HUES48 (cell line): Measurements from ENCODE around the gene ERAL1.
"Not testable (repeated sequence)": the region's sequence is repeated elsewhere in the genome, so short reads cannot be mapped to it uniquely, and the experiment has no call there.

ENCODE experiments used
- H3K27ac ChIP-seq: one replicate; pipeline ENCODE4 v1.7.0; 2013; ENCODE audit warnings: low read depth, low read length, inconsistent platforms
- H3K27me3 ChIP-seq: 2 replicates; pipeline ENCODE4 v1.6.1; 2013; ENCODE audit warnings: mild to moderate bottlenecking, low read length; ENCODE audit not compliant: control insufficient read depth, insufficient read depth
- H3K36me3 ChIP-seq: 2 replicates; pipeline ENCODE4 v1.6.1; 2013; ENCODE audit warnings: low read length; ENCODE audit not compliant: control insufficient read depth, insufficient read depth
- H3K4me1 ChIP-seq: 2 replicates; pipeline ENCODE4 v1.6.1; 2013; ENCODE audit warnings: mild to moderate bottlenecking, low read length; ENCODE audit not compliant: control insufficient read depth, insufficient read depth
- H3K4me3 ChIP-seq: 2 replicates; pipeline ENCODE4 v1.5.1; 2013; ENCODE audit warnings: mild to moderate bottlenecking, low read depth, low read length
- H3K9ac ChIP-seq: 2 replicates; pipeline ENCODE4 v1.6.1; 2013; ENCODE audit warnings: mild to moderate bottlenecking, low read depth, low read length, moderate library complexity
- H3K9me3 ChIP-seq: 2 replicates; pipeline ENCODE4 v1.6.1; 2013; ENCODE audit warnings: low read length; ENCODE audit not compliant: control insufficient read depth, insufficient read depth

Gene ERAL1

GRCh38 chr17:28828294-28829040, 26.3 kb upstream of the ERAL1 start:
- no peaks in the 10 kb centered on the region for H3K4me1 ChIP-seq
- H3K4me3 ChIP-seq: no peak overlapping the region
- no peaks in the 10 kb centered on the region for H3K9me3 ChIP-seq
- peaks cover 5% of the 10 kb centered on the region for H3K36me3 ChIP-seq
- H3K27ac ChIP-seq: no peak overlapping the region
- H3K27me3 ChIP-seq: no peaks in the 10 kb centered on the region
- no peak overlapping the region for H3K9ac ChIP-seq

DNA sequence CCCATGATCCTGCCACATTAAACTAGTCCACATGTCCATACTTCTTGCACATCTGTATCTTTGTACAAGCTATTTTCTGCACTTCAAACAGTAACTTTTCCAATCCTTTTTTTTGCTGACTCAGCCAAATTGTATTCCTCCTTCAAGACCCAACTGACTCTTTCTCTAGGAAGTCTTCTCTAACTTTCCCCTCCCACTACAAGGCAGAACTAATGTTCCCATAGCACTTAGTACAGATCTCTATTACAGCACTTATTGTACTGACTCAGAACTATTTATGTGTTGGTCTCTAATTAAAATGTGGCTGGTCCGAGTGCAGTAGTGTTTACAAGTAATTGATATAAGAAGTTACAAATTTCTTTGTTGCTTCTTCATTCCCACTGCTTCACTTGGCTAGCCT, 20.4 kb upstream of the ERAL1 start:
- Histone ChIP-seq H3K27ac (no peak overlapping the region), H3K36me3 (peaks cover 13% of the 10 kb centered on the region), H3K27me3 (no peaks in the 10 kb centered on the region), H3K9me3 (no peaks in the 10 kb centered on the region), H3K4me1 (no peaks in the 10 kb centered on the region), H3K4me3 (no peak overlapping the region), H3K9ac (no peak overlapping the region)

DNA sequence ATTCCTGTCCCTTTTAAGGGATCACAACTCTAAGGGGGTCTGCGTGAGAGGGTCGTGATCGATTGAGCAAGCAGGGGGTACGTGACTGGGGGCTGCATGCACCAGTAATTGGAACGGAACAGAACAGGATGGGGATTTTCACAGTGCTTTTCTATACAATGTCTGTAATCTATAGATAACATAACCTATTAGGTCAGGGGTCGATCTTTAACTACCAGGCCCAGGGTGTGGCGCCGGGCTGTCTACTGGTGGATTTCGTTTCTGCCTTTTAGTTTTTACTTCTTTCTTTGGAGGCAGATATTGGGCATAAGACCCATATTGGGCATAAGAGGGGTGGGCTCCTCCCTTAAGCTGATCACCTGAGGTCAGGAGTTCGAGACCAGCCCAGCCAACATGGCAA, 18.3 kb upstream of the ERAL1 start:
- not testable (repeated sequence) for H3K4me3 ChIP-seq, H3K27me3 ChIP-seq, H3K9ac ChIP-seq, H3K4me1 ChIP-seq, H3K27ac ChIP-seq, H3K9me3 ChIP-seq, H3K36me3 ChIP-seq

DNA sequence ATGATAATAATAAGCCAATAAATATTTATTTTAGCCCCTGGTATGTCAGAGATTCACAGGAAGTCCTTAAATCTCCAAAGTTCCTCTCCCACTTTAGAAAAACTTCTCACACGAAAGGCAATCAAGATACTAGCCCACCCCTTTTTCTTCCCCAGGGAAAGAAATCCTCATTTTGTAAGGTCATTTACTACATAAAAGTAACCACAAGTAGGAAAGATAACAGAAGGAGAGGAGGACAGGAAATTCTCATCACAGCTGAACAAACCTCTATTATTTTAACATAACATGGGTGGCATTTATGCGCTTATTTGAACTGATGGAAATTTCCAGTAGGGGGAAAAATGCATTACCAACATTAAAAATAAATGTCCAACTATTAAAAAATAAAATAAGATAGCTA, 15.6 kb upstream of the ERAL1 start:
- Histone ChIP-seq H3K9ac (no peak overlapping the region), H3K9me3 (no peaks in the 10 kb centered on the region), H3K4me3 (no peak overlapping the region), H3K4me1 (no peaks in the 10 kb centered on the region), H3K36me3 (peaks cover 1% of the 10 kb centered on the region; the same call in 1 of the 2 replicates), H3K27me3 (no peaks in the 10 kb centered on the region), H3K27ac (no peak overlapping the region)

- peak overlapping the region; percentile 48 for H3K27ac ChIP-seq
- H3K9ac ChIP-seq: peak overlapping the region; percentile 67
- H3K4me3 ChIP-seq: peak overlapping the region; percentile 95
- no peaks in the 10 kb centered on the region for H3K36me3 ChIP-seq
- H3K9me3 ChIP-seq: no peaks in the 10 kb centered on the region
- no peaks in the 10 kb centered on the region for H3K27me3 ChIP-seq
- no peaks in the 10 kb centered on the region for H3K4me1 ChIP-seq
These were observed 12.9 kb upstream of the ERAL1 start for GRCh38 chr17:28841901-28842281.

- Histone ChIP-seq H3K4me3 (peak within 1 kb of the TSS; percentile 95), H3K9me3 (no peaks in the 10 kb centered on the region), H3K4me1 (no peaks in the 10 kb centered on the region), H3K9ac (peak within 1 kb of the TSS; percentile 67), H3K27me3 (no peaks in the 10 kb centered on the region), H3K36me3 (no peaks in the 10 kb centered on the region), H3K27ac (peak within 1 kb of the TSS; percentile 55)
These were observed 12.4 kb upstream of the ERAL1 start, which contains the start of gene FAM222B for GRCh38 chr17:28842282-28843012. Gene FAM222B, minus strand, starts transcription at chr17:28842790. Its CDS starts 76,123 bp downstream, at chr17:28766667.

GRCh38 chr17:28843816-28844148, 11.0 kb upstream of the ERAL1 start:
- no peaks in the 10 kb centered on the region for H3K36me3 ChIP-seq
- H3K4me1 ChIP-seq: no peaks in the 10 kb centered on the region
- no peak overlapping the region for H3K9ac ChIP-seq
- H3K27me3 ChIP-seq: no peaks in the 10 kb centered on the region
- no peak overlapping the region for H3K4me3 ChIP-seq
- H3K27ac ChIP-seq: no peak overlapping the region
- no peaks in the 10 kb centered on the region for H3K9me3 ChIP-seq

GRCh38 chr17:28846231-28846630, 8.6 kb upstream of the ERAL1 start:
- Histone ChIP-seq H3K27ac (no peak overlapping the region), H3K4me1 (no peaks in the 10 kb centered on the region), H3K4me3 (no peak overlapping the region), H3K27me3 (no peaks in the 10 kb centered on the region), H3K9ac (no peak overlapping the region), H3K9me3 (no peaks in the 10 kb centered on the region), H3K36me3 (no peaks in the 10 kb centered on the region)

DNA sequence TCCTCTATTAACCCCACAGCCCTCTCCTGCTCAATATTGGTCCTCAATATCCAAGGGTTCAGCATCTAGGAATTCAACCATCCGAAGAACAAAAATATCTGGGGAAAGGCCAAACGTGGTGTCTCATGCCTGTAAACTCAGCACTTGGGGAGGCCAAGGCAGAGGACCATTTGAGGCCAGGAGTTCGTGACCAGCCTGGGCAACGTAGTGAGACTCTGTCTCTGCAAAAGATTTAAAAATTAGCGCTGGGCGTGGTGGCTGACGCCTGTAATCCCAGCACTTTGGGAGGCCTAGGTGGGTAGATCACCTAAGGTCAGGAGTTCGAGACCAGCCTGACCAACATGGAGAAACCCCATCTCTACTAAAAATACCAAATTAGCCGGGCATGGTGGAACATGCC, 8.1 kb upstream of the ERAL1 start:
- H3K27ac ChIP-seq, H3K9ac ChIP-seq, H3K36me3 ChIP-seq, H3K4me3 ChIP-seq, H3K27me3 ChIP-seq, H3K9me3 ChIP-seq, H3K4me1 ChIP-seq: not testable (repeated sequence)

- not testable (repeated sequence) for H3K27me3 ChIP-seq, H3K9ac ChIP-seq, H3K9me3 ChIP-seq, H3K36me3 ChIP-seq, H3K4me3 ChIP-seq, H3K4me1 ChIP-seq, H3K27ac ChIP-seq
These were observed 6.1 kb upstream of the ERAL1 start for GRCh38 chr17:28848667-28849066.

DNA sequence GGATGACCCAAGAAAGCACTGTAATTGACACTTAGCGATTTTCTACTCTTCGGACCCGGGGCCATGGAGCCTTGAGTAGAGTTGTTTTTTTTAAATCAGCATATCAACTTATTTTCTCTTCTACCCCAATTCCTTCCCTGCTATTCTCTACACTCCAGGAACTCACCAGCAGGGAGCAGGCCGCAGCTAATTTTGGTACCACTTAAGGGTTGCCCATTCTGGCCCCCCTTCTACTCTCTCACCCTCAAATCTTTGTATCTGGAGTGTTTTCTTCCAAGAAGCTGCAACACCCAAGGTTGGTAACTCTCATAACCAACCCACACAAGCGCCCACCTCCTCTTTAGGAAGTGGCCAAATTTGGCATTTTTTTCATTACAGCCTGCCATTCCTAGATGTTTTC, 5.5 kb upstream of the ERAL1 start:
- no peaks in the 10 kb centered on the region for H3K4me1 ChIP-seq
- no peak overlapping the region for H3K9ac ChIP-seq
- H3K36me3 ChIP-seq: no peaks in the 10 kb centered on the region
- no peak overlapping the region for H3K27ac ChIP-seq
- H3K9me3 ChIP-seq: no peaks in the 10 kb centered on the region
- H3K27me3 ChIP-seq: no peaks in the 10 kb centered on the region
- H3K4me3 ChIP-seq: no peak overlapping the region
